HepG2 (cell line): ENCODE results near the gene AKNA. TPM values are rescaled to one million over a fixed set of nuclear protein-coding genes. Genes with fewer than 3 reads are reported as not detected.

Source experiments
- AHR ChIP-seq: IDR thresholded peaks from 2 replicates; pipeline ENCODE4 v1.6.1; 2018; ENCODE audit warnings: missing genetic modification reagents, missing compliant biosample characterization
- ARNT ChIP-seq: fragments of 450-650 bp; IDR thresholded peaks from 2 replicates; pipeline ENCODE4 v1.6.1; 2017
- CHD4 ChIP-seq: fragments of 200-600 bp; sonication (generic); IDR thresholded peaks from 2 replicates; pipeline ENCODE4 v1.7.0; 2017; ENCODE audit warnings: mild to moderate bottlenecking, low read length, borderline replicate concordance
- ETV5 ChIP-seq: IDR thresholded peaks from 2 replicates; pipeline ENCODE4 v1.6.1; 2018; ENCODE audit warnings: missing biosample characterization, missing genetic modification reagents, inconsistent platforms, borderline replicate concordance
- FOXK2 ChIP-seq: fragments of 450-650 bp; IDR thresholded peaks from 2 replicates; pipeline ENCODE4 v1.6.1; 2016
- HOXA3 ChIP-seq: sonication (generic); formaldehyde crosslinking; IDR thresholded peaks from 2 replicates; pipeline ENCODE4 v1.5.0; 2020; ENCODE audit warnings: missing genetic modification reagents
- IRF2 ChIP-seq: IDR thresholded peaks from 2 replicates; pipeline ENCODE4 v1.6.1; 2018; ENCODE audit warnings: missing genetic modification reagents, missing compliant biosample characterization
- KDM5A ChIP-seq: fragments of 200-600 bp; sonication (generic); IDR thresholded peaks from 2 replicates; pipeline ENCODE4 v1.7.0; 2018; ENCODE audit warnings: antibody characterized with exemption, mild to moderate bottlenecking, low read length, borderline replicate concordance
- KDM6A ChIP-seq: IDR thresholded peaks from 2 replicates; pipeline ENCODE4 v1.6.1; 2016; ENCODE audit warnings: low read depth
- KLF16 ChIP-seq, 2 experiments: sonication (generic) in 1 of 2; formaldehyde crosslinking in 1 of 2; IDR thresholded peaks; 2 replicates each; pipeline versions ENCODE4 v1.6.1 to v1.8.0; 2016 to 2023; ENCODE audit warnings: missing genetic modification reagents in 2 of 2, missing compliant biosample characterization in 1 of 2
- MIER2 ChIP-seq: IDR thresholded peaks from 2 replicates; pipeline ENCODE4 v1.6.1; 2016; ENCODE audit warnings: missing biosample characterization, missing genetic modification reagents
- MLLT10 ChIP-seq: sonication (generic); formaldehyde crosslinking; IDR thresholded peaks from 2 replicates; pipeline ENCODE4 v1.4.0; 2020; ENCODE audit warnings: missing genetic modification reagents
- NFATC3 ChIP-seq: sonication (generic); formaldehyde crosslinking; IDR thresholded peaks from 2 replicates; pipeline ENCODE4 v1.5.1; 2020; ENCODE audit warnings: mild to moderate bottlenecking, missing genetic modification reagents
- NFYC ChIP-seq: IDR thresholded peaks from 2 replicates; pipeline ENCODE4 v1.6.1; 2016; ENCODE audit warnings: missing genetic modification reagents, missing compliant biosample characterization
- NR2F1 ChIP-seq, 2 experiments: fragments of 450-650 bp in 1 of 2; formaldehyde crosslinking in 1 of 2; IDR thresholded peaks; 2 replicates each; pipeline versions ENCODE4 v1.5.0 to v1.6.1; 2016 to 2020; ENCODE audit warnings: mild to moderate bottlenecking in 1 of 2, missing compliant biosample characterization in 1 of 2, missing genetic modification reagents in 1 of 2, moderate library complexity in 1 of 2
- RBFOX2 ChIP-seq: fragments of 200-400 bp; formaldehyde crosslinking; IDR thresholded peaks from 2 replicates; pipeline ENCODE4 v1.6.1; 2017; ENCODE audit warnings: low read depth, mild to moderate bottlenecking, low read length
- SNRNP70 ChIP-seq: fragments of 200-400 bp; formaldehyde crosslinking; IDR thresholded peaks from 2 replicates; pipeline ENCODE4 v1.6.1; 2017; ENCODE audit warnings: mild to moderate bottlenecking, low read depth, low read length, moderate library complexity
- SRY ChIP-seq: sonication (generic); formaldehyde crosslinking; IDR thresholded peaks from 2 replicates; pipeline ENCODE4 v1.8.0; 2022; ENCODE audit warnings: mild to moderate bottlenecking, missing genetic modification reagents
- TCF7L2 ChIP-seq: IDR thresholded peaks from 2 replicates; pipeline ENCODE4 v1.6.1; 2011; ENCODE audit warnings: mild to moderate bottlenecking, low read depth, low read length, moderate library complexity
- TFDP2 ChIP-seq: sonication (generic); formaldehyde crosslinking; IDR thresholded peaks from 2 replicates; pipeline ENCODE4 v1.4.0; 2020; ENCODE audit warnings: missing genetic modification reagents
- ZNF407 ChIP-seq: sonication (generic); formaldehyde crosslinking; IDR thresholded peaks from one replicate; pipeline ENCODE4 v1.5.1; 2020; ENCODE audit warnings: mild to moderate bottlenecking, missing genetic modification reagents; ENCODE audit errors: not compliant biosample characterization
- ZNF558 ChIP-seq: sonication (generic); formaldehyde crosslinking; IDR thresholded peaks from 2 replicates; pipeline ENCODE4 v1.9.0; 2022; ENCODE audit warnings: mild to moderate bottlenecking, missing genetic modification reagents, borderline replicate concordance
- ZNF564 ChIP-seq: sonication (generic); formaldehyde crosslinking; IDR thresholded peaks from 2 replicates; pipeline ENCODE4 v1.8.1; 2023; ENCODE audit warnings: mild to moderate bottlenecking, missing genetic modification reagents
- polyA plus RNA-seq, 8 experiments: library from polyadenylated mRNA; depleted of rRNA in 3 of 8; stranded (reverse) in 7 of 8; unstranded in 1 of 8; fragments of >200 nt; fragmentation: Illumina TruSeq in 4 of 8; extraction: Trizol in 4 of 8; gene quantifications; 2 replicates each; pipeline versions ENCODE4 v1.2.1 to v1.2.3, GENCODE V29; 2011 to 2016; ENCODE audit warnings: low read depth in 4 of 8, missing spikeins in 1 of 8, mixed read lengths in 1 of 8; ENCODE audit not compliant: insufficient read depth in 1 of 8
- total RNA-seq, 5 experiments: library from RNA; depleted of rRNA; stranded (reverse); fragments of >200 nt; fragmentation: Illumina TruSeq; extraction: Trizol; gene quantifications; 2 replicates each; pipeline ENCODE4 v1.2.3, GENCODE V29; 2016; ENCODE audit warnings: low read depth in 1 of 5

Gene AKNA
- total and polyA plus RNA-seq, 2 of the 13 experiments (the other 11 are each of a cell fraction or from before 2014, with no cell fraction given), result 3.0 to 3.1 TPM

DNA sequence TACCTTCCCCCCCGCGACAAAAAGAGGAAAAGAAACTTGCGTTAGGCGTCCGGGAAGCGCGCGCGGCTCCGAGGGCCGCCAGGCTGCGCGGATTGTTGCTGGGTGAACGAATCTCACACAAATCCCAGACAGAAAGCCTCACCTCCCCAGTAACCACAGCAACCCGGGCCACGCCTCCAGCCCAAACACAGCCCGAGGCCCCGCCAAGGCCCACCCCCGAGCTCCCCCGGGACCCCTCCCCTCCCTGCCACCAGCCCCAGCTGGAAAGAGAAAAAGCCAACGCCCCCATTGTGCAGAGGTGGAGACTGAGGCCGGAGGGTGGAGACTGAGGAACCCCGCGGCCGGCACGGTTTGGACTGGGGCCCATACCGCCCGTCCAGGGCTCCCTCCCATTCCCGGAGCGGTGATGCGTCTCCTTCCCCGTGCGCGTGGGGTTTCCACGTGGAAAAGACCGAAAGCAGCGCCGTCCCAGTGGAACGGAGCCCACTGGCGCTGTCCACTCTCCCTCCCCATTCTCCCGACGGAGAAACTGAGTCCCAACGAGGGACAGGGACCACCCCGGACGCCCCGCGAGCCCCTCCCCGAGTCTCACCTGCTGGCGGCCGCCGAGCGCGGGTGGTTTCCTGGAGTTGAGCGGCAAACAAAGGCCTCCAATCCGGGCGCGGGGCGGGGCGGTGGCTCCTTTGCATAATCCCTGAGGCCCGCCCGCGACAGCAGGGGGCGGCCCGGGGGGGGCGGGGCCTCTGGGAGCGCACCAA lies 10.2 kb upstream of the AKNA start (continued):
- TF ChIP-seq HOXA3 (CRISPR knock-in tag) (no peak), NR2F1 (CRISPR knock-in tag; IDR thresholded peaks at IDR 0.05) (no peak), ZNF564 (CRISPR knock-in tag) (peak; percentile 55; the same call in 1 of the 2 replicates), KLF16 (CRISPR knock-in tag; IDR thresholded peaks at IDR 0.05) (0 out of 4 replicates have a peak, but pooled peaks of 1 of the 2 experiments have one; percentile 38), FOXK2 (no peak), ZNF407 (CRISPR knock-in tag) (no peak), SNRNP70 (no peak), MLLT10 (no peak), ZNF558 (CRISPR knock-in tag) (0 out of 2 replicates have a peak, but pooled peaks have one; percentile 11), MIER2 (no peak), ARNT (no peak), NFYC (CRISPR knock-in tag) (peak; percentile 74), CHD4 (peak; percentile 78; the same call in 1 of the 2 replicates), RBFOX2 (peak; percentile 66), IRF2 (CRISPR knock-in tag) (no peak), KDM5A (no peak; the same call in 1 of the 2 replicates), KDM6A (CRISPR knock-in tag) (no peak), SRY (CRISPR knock-in tag) (no peak), ETV5 (CRISPR knock-in tag) (peak; percentile 19; the same call in 1 of the 2 replicates), TCF7L2 (no peak), AHR (CRISPR knock-in tag) (no peak), NFATC3 (CRISPR knock-in tag) (0 out of 2 replicates have a peak, but pooled peaks have one; percentile 16), TFDP2 (CRISPR knock-in tag) (peak; percentile 73)
